ENCODE data around the gene CEP85. TPM values are rescaled to one million over a fixed set of nuclear protein-coding genes. Genes with fewer than 3 reads are reported as not detected.
A peak's percentile ranks its signal among the peaks of the same experiment; 100 is the strongest.

The CEP85 gene
- total and polyA plus RNA-seq, 9 of the 15 experiments (the other 6 are each of a cell fraction or from before 2014, with no cell fraction given): 42.1 to 140 (median 92.6) TPM

DNA sequence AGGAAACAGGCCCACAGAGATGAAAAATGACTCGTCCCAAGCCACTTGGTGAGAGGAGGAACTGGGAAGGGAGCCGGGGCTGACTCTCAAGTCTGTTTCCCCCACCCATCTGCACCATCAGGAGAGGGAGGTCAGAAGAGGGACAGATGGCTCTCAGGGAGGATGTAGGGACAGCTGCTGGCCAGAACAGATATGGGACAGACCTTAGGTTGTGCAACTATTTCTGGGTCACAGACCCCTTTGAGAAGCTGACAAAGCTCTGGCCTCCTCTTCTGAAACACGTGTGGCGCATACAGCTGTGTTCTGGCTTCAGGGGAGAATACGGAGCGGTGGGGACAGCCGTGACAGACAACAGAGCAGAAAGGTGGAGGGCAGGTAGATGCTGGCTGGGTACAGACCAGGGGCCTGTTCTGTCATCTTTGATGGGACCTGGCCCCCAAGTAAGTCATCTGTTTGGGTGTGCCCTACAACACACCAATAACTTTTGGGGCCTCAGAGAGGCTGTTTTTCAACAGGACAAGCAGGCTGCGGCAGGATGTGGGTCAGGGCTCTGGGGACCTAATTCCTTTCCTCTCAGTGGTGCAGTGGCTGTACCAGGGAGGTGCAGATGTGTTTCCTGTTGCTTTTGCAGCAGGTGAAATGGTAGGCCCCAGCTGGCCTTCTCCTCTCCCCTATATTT lies 53.2 kb downstream of the CEP85 start (continued):
- TF ChIP-seq, protein P1, sequence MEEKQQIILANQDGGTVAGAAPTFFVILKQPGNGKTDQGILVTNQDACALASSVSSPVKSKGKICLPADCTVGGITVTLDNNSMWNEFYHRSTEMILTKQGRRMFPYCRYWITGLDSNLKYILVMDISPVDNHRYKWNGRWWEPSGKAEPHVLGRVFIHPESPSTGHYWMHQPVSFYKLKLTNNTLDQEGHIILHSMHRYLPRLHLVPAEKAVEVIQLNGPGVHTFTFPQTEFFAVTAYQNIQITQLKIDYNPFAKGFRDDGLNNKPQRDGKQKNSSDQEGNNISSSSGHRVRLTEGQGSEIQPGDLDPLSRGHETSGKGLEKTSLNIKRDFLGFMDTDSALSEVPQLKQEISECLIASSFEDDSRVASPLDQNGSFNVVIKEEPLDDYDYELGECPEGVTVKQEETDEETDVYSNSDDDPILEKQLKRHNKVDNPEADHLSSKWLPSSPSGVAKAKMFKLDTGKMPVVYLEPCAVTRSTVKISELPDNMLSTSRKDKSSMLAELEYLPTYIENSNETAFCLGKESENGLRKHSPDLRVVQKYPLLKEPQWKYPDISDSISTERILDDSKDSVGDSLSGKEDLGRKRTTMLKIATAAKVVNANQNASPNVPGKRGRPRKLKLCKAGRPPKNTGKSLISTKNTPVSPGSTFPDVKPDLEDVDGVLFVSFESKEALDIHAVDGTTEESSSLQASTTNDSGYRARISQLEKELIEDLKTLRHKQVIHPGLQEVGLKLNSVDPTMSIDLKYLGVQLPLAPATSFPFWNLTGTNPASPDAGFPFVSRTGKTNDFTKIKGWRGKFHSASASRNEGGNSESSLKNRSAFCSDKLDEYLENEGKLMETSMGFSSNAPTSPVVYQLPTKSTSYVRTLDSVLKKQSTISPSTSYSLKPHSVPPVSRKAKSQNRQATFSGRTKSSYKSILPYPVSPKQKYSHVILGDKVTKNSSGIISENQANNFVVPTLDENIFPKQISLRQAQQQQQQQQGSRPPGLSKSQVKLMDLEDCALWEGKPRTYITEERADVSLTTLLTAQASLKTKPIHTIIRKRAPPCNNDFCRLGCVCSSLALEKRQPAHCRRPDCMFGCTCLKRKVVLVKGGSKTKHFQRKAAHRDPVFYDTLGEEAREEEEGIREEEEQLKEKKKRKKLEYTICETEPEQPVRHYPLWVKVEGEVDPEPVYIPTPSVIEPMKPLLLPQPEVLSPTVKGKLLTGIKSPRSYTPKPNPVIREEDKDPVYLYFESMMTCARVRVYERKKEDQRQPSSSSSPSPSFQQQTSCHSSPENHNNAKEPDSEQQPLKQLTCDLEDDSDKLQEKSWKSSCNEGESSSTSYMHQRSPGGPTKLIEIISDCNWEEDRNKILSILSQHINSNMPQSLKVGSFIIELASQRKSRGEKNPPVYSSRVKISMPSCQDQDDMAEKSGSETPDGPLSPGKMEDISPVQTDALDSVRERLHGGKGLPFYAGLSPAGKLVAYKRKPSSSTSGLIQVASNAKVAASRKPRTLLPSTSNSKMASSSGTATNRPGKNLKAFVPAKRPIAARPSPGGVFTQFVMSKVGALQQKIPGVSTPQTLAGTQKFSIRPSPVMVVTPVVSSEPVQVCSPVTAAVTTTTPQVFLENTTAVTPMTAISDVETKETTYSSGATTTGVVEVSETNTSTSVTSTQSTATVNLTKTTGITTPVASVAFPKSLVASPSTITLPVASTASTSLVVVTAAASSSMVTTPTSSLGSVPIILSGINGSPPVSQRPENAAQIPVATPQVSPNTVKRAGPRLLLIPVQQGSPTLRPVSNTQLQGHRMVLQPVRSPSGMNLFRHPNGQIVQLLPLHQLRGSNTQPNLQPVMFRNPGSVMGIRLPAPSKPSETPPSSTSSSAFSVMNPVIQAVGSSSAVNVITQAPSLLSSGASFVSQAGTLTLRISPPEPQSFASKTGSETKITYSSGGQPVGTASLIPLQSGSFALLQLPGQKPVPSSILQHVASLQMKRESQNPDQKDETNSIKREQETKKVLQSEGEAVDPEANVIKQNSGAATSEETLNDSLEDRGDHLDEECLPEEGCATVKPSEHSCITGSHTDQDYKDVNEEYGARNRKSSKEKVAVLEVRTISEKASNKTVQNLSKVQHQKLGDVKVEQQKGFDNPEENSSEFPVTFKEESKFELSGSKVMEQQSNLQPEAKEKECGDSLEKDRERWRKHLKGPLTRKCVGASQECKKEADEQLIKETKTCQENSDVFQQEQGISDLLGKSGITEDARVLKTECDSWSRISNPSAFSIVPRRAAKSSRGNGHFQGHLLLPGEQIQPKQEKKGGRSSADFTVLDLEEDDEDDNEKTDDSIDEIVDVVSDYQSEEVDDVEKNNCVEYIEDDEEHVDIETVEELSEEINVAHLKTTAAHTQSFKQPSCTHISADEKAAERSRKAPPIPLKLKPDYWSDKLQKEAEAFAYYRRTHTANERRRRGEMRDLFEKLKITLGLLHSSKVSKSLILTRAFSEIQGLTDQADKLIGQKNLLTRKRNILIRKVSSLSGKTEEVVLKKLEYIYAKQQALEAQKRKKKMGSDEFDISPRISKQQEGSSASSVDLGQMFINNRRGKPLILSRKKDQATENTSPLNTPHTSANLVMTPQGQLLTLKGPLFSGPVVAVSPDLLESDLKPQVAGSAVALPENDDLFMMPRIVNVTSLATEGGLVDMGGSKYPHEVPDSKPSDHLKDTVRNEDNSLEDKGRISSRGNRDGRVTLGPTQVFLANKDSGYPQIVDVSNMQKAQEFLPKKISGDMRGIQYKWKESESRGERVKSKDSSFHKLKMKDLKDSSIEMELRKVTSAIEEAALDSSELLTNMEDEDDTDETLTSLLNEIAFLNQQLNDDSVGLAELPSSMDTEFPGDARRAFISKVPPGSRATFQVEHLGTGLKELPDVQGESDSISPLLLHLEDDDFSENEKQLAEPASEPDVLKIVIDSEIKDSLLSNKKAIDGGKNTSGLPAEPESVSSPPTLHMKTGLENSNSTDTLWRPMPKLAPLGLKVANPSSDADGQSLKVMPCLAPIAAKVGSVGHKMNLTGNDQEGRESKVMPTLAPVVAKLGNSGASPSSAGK (IDR thresholded peaks at IDR 0.05): peak; percentile 92
- TF ChIP-seq, protein P2, sequence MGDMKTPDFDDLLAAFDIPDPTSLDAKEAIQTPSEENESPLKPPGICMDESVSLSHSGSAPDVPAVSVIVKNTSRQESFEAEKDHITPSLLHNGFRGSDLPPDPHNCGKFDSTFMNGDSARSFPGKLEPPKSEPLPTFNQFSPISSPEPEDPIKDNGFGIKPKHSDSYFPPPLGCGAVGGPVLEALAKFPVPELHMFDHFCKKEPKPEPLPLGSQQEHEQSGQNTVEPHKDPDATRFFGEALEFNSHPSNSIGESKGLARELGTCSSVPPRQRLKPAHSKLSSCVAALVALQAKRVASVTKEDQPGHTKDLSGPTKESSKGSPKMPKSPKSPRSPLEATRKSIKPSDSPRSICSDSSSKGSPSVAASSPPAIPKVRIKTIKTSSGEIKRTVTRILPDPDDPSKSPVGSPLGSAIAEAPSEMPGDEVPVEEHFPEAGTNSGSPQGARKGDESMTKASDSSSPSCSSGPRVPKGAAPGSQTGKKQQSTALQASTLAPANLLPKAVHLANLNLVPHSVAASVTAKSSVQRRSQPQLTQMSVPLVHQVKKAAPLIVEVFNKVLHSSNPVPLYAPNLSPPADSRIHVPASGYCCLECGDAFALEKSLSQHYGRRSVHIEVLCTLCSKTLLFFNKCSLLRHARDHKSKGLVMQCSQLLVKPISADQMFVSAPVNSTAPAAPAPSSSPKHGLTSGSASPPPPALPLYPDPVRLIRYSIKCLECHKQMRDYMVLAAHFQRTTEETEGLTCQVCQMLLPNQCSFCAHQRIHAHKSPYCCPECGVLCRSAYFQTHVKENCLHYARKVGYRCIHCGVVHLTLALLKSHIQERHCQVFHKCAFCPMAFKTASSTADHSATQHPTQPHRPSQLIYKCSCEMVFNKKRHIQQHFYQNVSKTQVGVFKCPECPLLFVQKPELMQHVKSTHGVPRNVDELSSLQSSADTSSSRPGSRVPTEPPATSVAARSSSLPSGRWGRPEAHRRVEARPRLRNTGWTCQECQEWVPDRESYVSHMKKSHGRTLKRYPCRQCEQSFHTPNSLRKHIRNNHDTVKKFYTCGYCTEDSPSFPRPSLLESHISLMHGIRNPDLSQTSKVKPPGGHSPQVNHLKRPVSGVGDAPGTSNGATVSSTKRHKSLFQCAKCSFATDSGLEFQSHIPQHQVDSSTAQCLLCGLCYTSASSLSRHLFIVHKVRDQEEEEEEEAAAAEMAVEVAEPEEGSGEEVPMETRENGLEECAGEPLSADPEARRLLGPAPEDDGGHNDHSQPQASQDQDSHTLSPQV (IDR thresholded peaks at IDR 0.05): peak; percentile 97
- TF ChIP-seq RNF2 (IDR thresholded peaks at IDR 0.05): peak; percentile 86; the same call in 1 of the 2 replicates
- TF ChIP-seq SNIP1 (IDR thresholded peaks at IDR 0.05; ENCODE audit: low read depth): no peak
- TF ChIP-seq SAFB (IDR thresholded peaks at IDR 0.05; ENCODE audit: borderline replicate concordance, low read depth, low read length): no peak
- TF ChIP-seq GATAD2B (IDR thresholded peaks at IDR 0.05; ENCODE audit: borderline replicate concordance): no peak; the same call in 1 of the 2 replicates
- TF ChIP-seq GTF2E2 (tag; IDR thresholded peaks at IDR 0.05): no peak
- peak; percentile 83 for TF ChIP-seq ZNF766 (CRISPR knock-in tag; conservative IDR thresholded peaks at IDR 0.05)
- TF ChIP-seq, protein P3, sequence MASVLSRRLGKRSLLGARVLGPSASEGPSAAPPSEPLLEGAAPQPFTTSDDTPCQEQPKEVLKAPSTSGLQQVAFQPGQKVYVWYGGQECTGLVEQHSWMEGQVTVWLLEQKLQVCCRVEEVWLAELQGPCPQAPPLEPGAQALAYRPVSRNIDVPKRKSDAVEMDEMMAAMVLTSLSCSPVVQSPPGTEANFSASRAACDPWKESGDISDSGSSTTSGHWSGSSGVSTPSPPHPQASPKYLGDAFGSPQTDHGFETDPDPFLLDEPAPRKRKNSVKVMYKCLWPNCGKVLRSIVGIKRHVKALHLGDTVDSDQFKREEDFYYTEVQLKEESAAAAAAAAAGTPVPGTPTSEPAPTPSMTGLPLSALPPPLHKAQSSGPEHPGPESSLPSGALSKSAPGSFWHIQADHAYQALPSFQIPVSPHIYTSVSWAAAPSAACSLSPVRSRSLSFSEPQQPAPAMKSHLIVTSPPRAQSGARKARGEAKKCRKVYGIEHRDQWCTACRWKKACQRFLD (CRISPR knock-in tag; IDR thresholded peaks at IDR 0.05): peak; percentile 96
- TF ChIP-seq CBX1 (IDR thresholded peaks at IDR 0.05; ENCODE audit: low read depth): 0 out of 2 replicates have a peak, but pooled peaks have one; percentile 50

Data from K562 (cell line).